Measurements from ENCODE around the gene NAT14. TPM values are rescaled to one million over a fixed set of nuclear protein-coding genes. Genes with fewer than 3 reads are reported as not detected.
"Not testable (repeated sequence)": the region's sequence is repeated elsewhere in the genome, so short reads cannot be mapped to it uniquely, and the experiment has no call there.

The NAT14 gene
- polyA plus RNA-seq, 2 donors, result 4.2 to 6.8 TPM

DNA sequence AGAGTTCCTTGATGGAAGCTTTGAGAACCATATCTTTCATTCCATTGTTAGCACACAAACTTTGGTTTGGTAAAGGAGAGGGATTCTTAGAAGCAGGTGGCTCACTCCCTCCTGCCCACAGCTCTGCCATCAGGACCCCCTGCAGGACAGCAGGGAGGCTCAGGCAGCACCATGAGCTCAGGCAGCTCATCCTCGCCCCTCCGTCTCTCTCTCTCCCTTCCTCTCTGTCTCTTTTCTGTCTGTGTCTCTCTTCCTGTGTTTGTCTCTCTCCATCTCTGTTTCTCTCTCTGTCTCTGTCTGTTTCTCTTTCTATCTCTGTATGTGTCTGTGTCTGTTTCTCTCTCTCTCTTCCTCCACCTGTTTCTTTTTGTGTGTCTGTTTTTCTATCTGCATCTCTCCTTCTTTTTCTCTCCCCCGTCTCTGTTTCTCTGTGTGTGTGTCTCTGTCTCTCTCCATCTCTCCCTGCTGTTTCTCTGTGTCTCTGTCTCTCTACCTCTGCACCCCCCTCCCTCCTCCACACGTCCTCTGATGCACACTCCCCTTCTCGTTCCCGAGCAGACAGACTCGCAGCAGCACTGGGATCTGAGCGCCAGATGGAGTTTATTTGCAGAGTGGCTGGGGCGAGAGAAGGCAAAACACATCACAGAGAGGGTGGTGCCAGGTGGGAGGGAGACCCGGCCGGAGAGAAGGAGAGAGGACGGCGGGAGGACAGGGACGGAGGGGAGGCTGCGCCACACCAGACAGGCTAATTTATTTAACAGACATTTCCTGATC lies 43.2 kb downstream of the NAT14 start:
- 30 to 35% methylated on average over 15 of the region's 15 CpGs for WGBS, 2 donors
- Histone ChIP-seq H3K27me3 (ENCODE audit: control insufficient read depth in 1 of 2, insufficient read depth in 2 of 2, low read length in 2 of 2) (no peaks in the 10 kb centered on the region), H3K4me3 (ENCODE audit: low read depth in 1 of 2, low read length in 2 of 2) (no peak overlapping the region), H3K4me1 (ENCODE audit: control insufficient read depth in 2 of 2, insufficient read depth in 2 of 2, low read length in 1 of 2) (peaks cover 0 to 8% of the 10 kb centered on the region in 2 donors), H3K27ac (ENCODE audit: low read depth in 2 of 2, low read length in 1 of 2) (no peak overlapping the region), H3K36me3 (ENCODE audit: control insufficient read depth in 2 of 2, insufficient read depth in 2 of 2, low read length in 1 of 2) (no peaks in the 10 kb centered on the region), H3K9me3 (ENCODE audit: control insufficient read depth in 2 of 2, insufficient read depth in 1 of 2, low read depth in 1 of 2, low read length in 1 of 2) (peaks cover 0 to 2% of the 10 kb centered on the region in 2 donors)

GRCh38 chr19:55529636-55530234 lies 44.7 kb downstream of the NAT14 start:
- H3K4me3 ChIP-seq (ENCODE audit: low read depth in 1 of 2, low read length in 2 of 2), result no peak overlapping the region
- peaks cover 0 to 8% of the 10 kb centered on the region in 2 donors for H3K4me1 ChIP-seq (ENCODE audit: control insufficient read depth in 2 of 2, insufficient read depth in 2 of 2, low read length in 1 of 2)
- no peaks in the 10 kb centered on the region for H3K27me3 ChIP-seq (ENCODE audit: control insufficient read depth in 1 of 2, insufficient read depth in 2 of 2, low read length in 2 of 2)
- no peak overlapping the region for H3K27ac ChIP-seq (ENCODE audit: low read depth in 2 of 2, low read length in 1 of 2)
- WGBS, 2 donors, result 89 to 92% methylated on average over 30 to 56 of the region's 56 CpGs
- H3K36me3 ChIP-seq (ENCODE audit: control insufficient read depth in 2 of 2, insufficient read depth in 2 of 2, low read length in 1 of 2), result no peaks in the 10 kb centered on the region
- peaks cover 0 to 2% of the 10 kb centered on the region in 2 donors for H3K9me3 ChIP-seq (ENCODE audit: control insufficient read depth in 2 of 2, insufficient read depth in 1 of 2, low read depth in 1 of 2, low read length in 1 of 2)

- WGBS, 2 donors, result 89 to 92% methylated on average over 22 to 26 of the region's 26 CpGs
- no peak overlapping the region for H3K4me3 ChIP-seq (ENCODE audit: low read depth in 1 of 2, low read length in 2 of 2)
- H3K4me1 ChIP-seq (ENCODE audit: control insufficient read depth in 2 of 2, insufficient read depth in 2 of 2, low read length in 1 of 2), result peaks cover 0 to 5% of the 10 kb centered on the region in 2 donors
- H3K9me3 ChIP-seq (ENCODE audit: control insufficient read depth in 2 of 2, insufficient read depth in 1 of 2, low read depth in 1 of 2, low read length in 1 of 2), result peaks cover 0 to 2% of the 10 kb centered on the region in 2 donors
- H3K27me3 ChIP-seq (ENCODE audit: control insufficient read depth in 1 of 2, insufficient read depth in 2 of 2, low read length in 2 of 2), result no peaks in the 10 kb centered on the region
- H3K27ac ChIP-seq (ENCODE audit: low read depth in 2 of 2, low read length in 1 of 2), result no peak overlapping the region
- no peaks in the 10 kb centered on the region for H3K36me3 ChIP-seq (ENCODE audit: control insufficient read depth in 2 of 2, insufficient read depth in 2 of 2, low read length in 1 of 2)
These were observed 46.0 kb downstream of the NAT14 start for GRCh38 chr19:55530996-55531395.

DNA sequence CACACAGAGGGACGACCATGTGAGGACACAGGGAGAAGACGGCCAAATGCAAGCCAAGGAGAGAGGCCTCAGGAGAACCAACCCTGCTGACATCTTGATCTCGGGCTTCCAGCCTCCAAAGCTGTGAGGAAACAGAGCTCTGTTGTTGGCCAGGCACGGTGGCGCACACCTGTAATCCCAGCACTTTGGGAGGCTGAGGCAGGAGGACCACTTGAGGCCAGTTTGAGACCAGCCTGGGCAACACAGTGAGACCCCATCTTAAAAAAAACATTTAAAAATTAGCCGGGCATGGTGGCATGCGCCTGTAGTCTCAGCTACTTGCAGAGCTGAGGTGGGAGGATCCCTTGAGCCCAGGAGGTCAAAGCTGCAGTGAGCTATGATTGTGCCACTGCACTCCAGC lies 49.3 kb downstream of the NAT14 start:
- H3K4me1 ChIP-seq (ENCODE audit: control insufficient read depth in 2 of 2, insufficient read depth in 2 of 2, low read length in 1 of 2), result not testable (repeated sequence)
- WGBS, 2 donors, result 89 to 90% methylated on average over 7 of the region's 7 CpGs

DNA sequence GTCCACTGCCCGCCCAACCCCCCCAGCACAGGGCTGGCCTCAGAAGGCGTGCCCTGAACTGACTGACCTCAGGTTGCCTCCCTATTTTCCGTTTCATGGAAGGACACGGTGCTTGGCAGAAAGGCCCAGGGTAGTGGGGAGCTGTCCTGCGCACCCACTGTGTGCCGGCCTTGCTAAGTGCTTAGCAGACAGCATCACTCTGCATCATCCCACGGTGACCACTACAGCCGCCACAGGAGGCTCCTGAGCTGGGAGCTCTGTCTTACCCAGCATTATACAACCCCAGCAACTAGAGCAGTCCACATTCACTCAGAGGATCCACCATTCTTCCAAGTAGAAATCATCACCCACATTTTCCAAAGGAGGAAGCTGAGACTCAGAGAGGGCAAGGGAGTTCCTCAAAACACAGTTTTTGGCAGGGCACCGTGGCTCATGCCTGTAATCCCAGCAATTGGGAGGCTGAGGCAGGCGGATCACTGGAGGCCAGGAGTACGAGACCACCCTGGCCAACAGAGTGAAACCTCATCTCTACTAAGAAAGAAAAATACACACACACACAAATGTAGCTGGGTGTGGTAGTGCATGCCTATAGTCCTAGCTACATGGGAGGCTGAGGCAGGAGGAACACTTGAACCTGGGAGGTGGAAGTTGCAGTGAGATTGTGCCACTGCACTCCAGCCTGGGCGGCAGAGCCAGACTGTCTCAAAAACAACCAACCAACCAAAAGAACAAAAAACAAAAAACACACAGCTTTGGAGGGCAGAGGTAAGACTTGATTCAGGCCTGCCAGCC lies 50.4 kb downstream of the NAT14 start:
- 74 to 79% methylated on average over 12 of the region's 12 CpGs for WGBS, 2 donors
- no peaks in the 10 kb centered on the region for H3K27me3 ChIP-seq (ENCODE audit: control insufficient read depth in 1 of 2, insufficient read depth in 2 of 2, low read length in 2 of 2)
- H3K9me3 ChIP-seq (ENCODE audit: control insufficient read depth in 2 of 2, insufficient read depth in 1 of 2, low read depth in 1 of 2, low read length in 1 of 2), result peaks cover 0 to 2% of the 10 kb centered on the region in 2 donors

More for the DNA sequence above, 49.3 kb downstream of the NAT14 start:
- not testable (repeated sequence) for H3K4me3 ChIP-seq (ENCODE audit: low read depth in 1 of 2, low read length in 2 of 2); H3K27me3 ChIP-seq (ENCODE audit: control insufficient read depth in 1 of 2, insufficient read depth in 2 of 2, low read length in 2 of 2); H3K27ac ChIP-seq (ENCODE audit: low read depth in 2 of 2, low read length in 1 of 2); H3K36me3 ChIP-seq (ENCODE audit: control insufficient read depth in 2 of 2, insufficient read depth in 2 of 2, low read length in 1 of 2); H3K9me3 ChIP-seq (ENCODE audit: control insufficient read depth in 2 of 2, insufficient read depth in 1 of 2, low read depth in 1 of 2, low read length in 1 of 2)

DNA sequence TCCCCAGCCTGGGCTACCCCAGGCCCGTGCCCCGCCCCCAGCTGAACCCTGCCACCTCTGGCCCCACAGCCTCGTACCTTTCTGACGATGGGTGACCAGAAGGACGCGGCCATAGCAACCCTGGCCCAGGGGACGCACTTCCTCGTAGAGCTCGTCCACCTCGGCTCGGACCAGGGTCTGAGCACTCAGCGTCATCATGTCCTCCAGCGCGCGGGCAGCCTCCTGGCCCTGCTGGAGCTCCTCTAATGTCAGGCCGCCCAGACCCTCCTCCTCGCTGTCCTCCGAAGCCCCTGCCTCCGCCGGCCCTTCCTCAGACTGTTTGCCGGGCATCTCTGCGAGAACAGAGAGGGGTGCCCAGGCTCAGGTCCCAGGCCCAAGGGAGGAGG lies 51.0 kb downstream of the NAT14 start:
- H3K27me3 ChIP-seq (ENCODE audit: control insufficient read depth in 1 of 2, insufficient read depth in 2 of 2, low read length in 2 of 2), result no peaks in the 10 kb centered on the region
- H3K9me3 ChIP-seq (ENCODE audit: control insufficient read depth in 2 of 2, insufficient read depth in 1 of 2, low read depth in 1 of 2, low read length in 1 of 2), result peaks cover 0 to 2% of the 10 kb centered on the region in 2 donors
- WGBS, 2 donors, result 89% methylated on average over 22 of the region's 22 CpGs
- H3K27ac ChIP-seq (ENCODE audit: low read depth in 2 of 2, low read length in 1 of 2), result no peak overlapping the region
- H3K36me3 ChIP-seq (ENCODE audit: control insufficient read depth in 2 of 2, insufficient read depth in 2 of 2, low read length in 1 of 2), result no peaks in the 10 kb centered on the region
- H3K4me3 ChIP-seq (ENCODE audit: low read depth in 1 of 2, low read length in 2 of 2), result no peak overlapping the region
- no peaks in the 10 kb centered on the region for H3K4me1 ChIP-seq (ENCODE audit: control insufficient read depth in 2 of 2, insufficient read depth in 2 of 2, low read length in 1 of 2)

More for the DNA sequence above, 50.4 kb downstream of the NAT14 start:
- no peak overlapping the region for H3K4me3 ChIP-seq (ENCODE audit: low read depth in 1 of 2, low read length in 2 of 2)
- H3K27ac ChIP-seq (ENCODE audit: low read depth in 2 of 2, low read length in 1 of 2), result no peak overlapping the region
- no peaks in the 10 kb centered on the region for H3K36me3 ChIP-seq (ENCODE audit: control insufficient read depth in 2 of 2, insufficient read depth in 2 of 2, low read length in 1 of 2)
- H3K4me1 ChIP-seq (ENCODE audit: control insufficient read depth in 2 of 2, insufficient read depth in 2 of 2, low read length in 1 of 2), result no peaks in the 10 kb centered on the region

DNA sequence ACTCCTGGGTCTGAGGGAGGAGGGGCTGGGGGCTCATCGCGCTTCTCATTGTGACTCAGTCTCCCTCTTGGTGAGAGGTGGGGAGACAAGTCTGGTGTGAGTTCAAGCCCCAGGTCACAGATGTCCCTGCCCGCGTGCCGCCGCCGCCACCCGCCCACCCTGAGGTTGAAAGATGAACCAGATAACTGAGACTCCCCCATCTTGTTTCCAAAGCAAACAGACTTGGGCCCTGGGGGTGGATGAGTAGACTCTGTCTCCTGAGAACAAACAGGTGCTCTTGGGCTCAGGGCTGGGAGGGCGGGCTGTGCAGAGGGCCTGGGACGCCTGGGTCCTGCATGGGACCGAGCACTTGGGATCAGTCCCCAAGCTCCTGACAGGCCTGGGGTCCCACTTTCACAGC lies 51.4 kb downstream of the NAT14 start:
- WGBS, 2 donors, result 84 to 88% methylated on average over 11 of the region's 11 CpGs
- Histone ChIP-seq H3K9me3 (ENCODE audit: control insufficient read depth in 2 of 2, insufficient read depth in 1 of 2, low read depth in 1 of 2, low read length in 1 of 2) (no peaks in the 10 kb centered on the region), H3K36me3 (ENCODE audit: control insufficient read depth in 2 of 2, insufficient read depth in 2 of 2, low read length in 1 of 2) (no peaks in the 10 kb centered on the region), H3K4me1 (ENCODE audit: control insufficient read depth in 2 of 2, insufficient read depth in 2 of 2, low read length in 1 of 2) (no peaks in the 10 kb centered on the region), H3K4me3 (ENCODE audit: low read depth in 1 of 2, low read length in 2 of 2) (no peak overlapping the region), H3K27ac (ENCODE audit: low read depth in 2 of 2, low read length in 1 of 2) (no peak overlapping the region), H3K27me3 (ENCODE audit: control insufficient read depth in 1 of 2, insufficient read depth in 2 of 2, low read length in 2 of 2) (no peaks in the 10 kb centered on the region)

Other genes with a start within 250 kb of the NAT14 start
- gene PPP6R1, start 226.2 kb upstream of the NAT14 start, polyA plus RNA-seq, result 10 to 100 TPM; 29.8 to 30.6 TPM
- 10 to 100 TPM; 30.9 to 44.9 TPM for gene HSPBP1, start 205.1 kb upstream of the NAT14 start, polyA plus RNA-seq
- 1 to 10 TPM in 1 of 2 donors, under 1 TPM in 1; 0.96 to 1.0 TPM for gene BRSK1, start 201.2 kb upstream of the NAT14 start, polyA plus RNA-seq
- under 1 TPM in 1 of 2 donors, not detected in 1; 0.12 TPM for gene TMEM150B, start 159.8 kb upstream of the NAT14 start, polyA plus RNA-seq
- gene KMT5C, start 145.3 kb upstream of the NAT14 start, polyA plus RNA-seq, result 1 to 10 TPM; 5.0 to 9.4 TPM
- gene COX6B2, start 130.5 kb upstream of the NAT14 start, polyA plus RNA-seq, result under 1 TPM; 0.48 to 0.53 TPM
- gene GARIN5B, start 121.9 kb upstream of the NAT14 start, polyA plus RNA-seq, result not detected
- gene IL11, start 114.7 kb upstream of the NAT14 start, polyA plus RNA-seq, result under 1 TPM; 0.47 to 0.51 TPM
- gene TMEM190, start 108.4 kb upstream of the NAT14 start, polyA plus RNA-seq, result not detected
- gene TMEM238, start 100.9 kb upstream of the NAT14 start, polyA plus RNA-seq, result under 1 TPM; 0.49 to 0.98 TPM
- gene RPL28, start 99.3 kb upstream of the NAT14 start, polyA plus RNA-seq, result 1,000 to 10,000 TPM; 2,179 to 2,435 TPM
- gene UBE2S, start 77.4 kb upstream of the NAT14 start, polyA plus RNA-seq, result 10 to 100 TPM; 12.8 to 24.1 TPM
- gene SHISA7, start 41.9 kb upstream of the NAT14 start, polyA plus RNA-seq, result under 1 TPM in 1 of 2 donors, not detected in 1; 0.01 TPM
- gene ISOC2, start 23.5 kb upstream of the NAT14 start, polyA plus RNA-seq, result 10 to 100 TPM; 38.6 to 95.2 TPM
- gene C19orf85, start 20.4 kb upstream of the NAT14 start, polyA plus RNA-seq, result under 1 TPM in 1 of 2 donors, not detected in 1; 0.04 TPM
- gene ZNF628, start 8.6 kb upstream of the NAT14 start, polyA plus RNA-seq, result 1 to 10 TPM; 3.8 to 7.0 TPM
- 1 to 10 TPM in 1 of 2 donors, under 1 TPM in 1; 0.92 to 1.0 TPM for gene SSC5D, start 3.2 kb downstream of the NAT14 start, polyA plus RNA-seq
- gene SBK2, start 51.9 kb downstream of the NAT14 start, polyA plus RNA-seq, result not detected
- gene SBK3, start 60.4 kb downstream of the NAT14 start, polyA plus RNA-seq, result under 1 TPM; 0.09 to 0.18 TPM
- 1 to 10 TPM; 3.4 to 4.4 TPM for gene ZNF579, start 95.7 kb downstream of the NAT14 start, polyA plus RNA-seq
- gene FIZ1, start 114.3 kb downstream of the NAT14 start, polyA plus RNA-seq, result 10 to 100 TPM in 1 of 2 donors, 1 to 10 TPM in 1; 7.2 to 10.9 TPM
- gene ZNF524, start 115.1 kb downstream of the NAT14 start, polyA plus RNA-seq, result 10 to 100 TPM; 24.6 to 30.5 TPM
- gene ZNF865, start 120.5 kb downstream of the NAT14 start, polyA plus RNA-seq, result 1 to 10 TPM; 4.3 to 5.9 TPM
- gene ZNF784, start 139.4 kb downstream of the NAT14 start, polyA plus RNA-seq, result 1 to 10 TPM; 5.2 to 5.9 TPM
- 10 to 100 TPM; 12.8 to 14.2 TPM for gene ZNF580, start 155.8 kb downstream of the NAT14 start, polyA plus RNA-seq
- 10 to 100 TPM; 10.3 to 16.6 TPM for gene ZNF581, start 158.5 kb downstream of the NAT14 start, polyA plus RNA-seq
- 1 to 10 TPM; 5.6 to 9.1 TPM for gene CCDC106, start 163.0 kb downstream of the NAT14 start, polyA plus RNA-seq
- 100 to 1,000 TPM; 110 to 120 TPM for gene U2AF2, start 169.8 kb downstream of the NAT14 start, polyA plus RNA-seq
- 10 to 100 TPM; 79.1 to 83.0 TPM for gene EPN1, start 190.0 kb downstream of the NAT14 start, polyA plus RNA-seq